IgD-negative memory B cell (primary cell): ENCODE results near the gene TBC1D22A. TPM values are rescaled to one million over a fixed set of nuclear protein-coding genes. Genes with fewer than 3 reads are reported as not detected.

Source experiments
- H3K27ac Mint-ChIP-seq, 3 donors: one replicate each; pipeline ENCODE4 v1.8.0; 2020 to 2022; ENCODE audit warnings: mild to moderate bottlenecking in 3 of 3, mixed read lengths in 3 of 3, moderate library complexity in 1 of 3
- H3K27me3 Mint-ChIP-seq: one replicate; pipeline ENCODE4 v1.8.0; 2021; ENCODE audit warnings: mixed read lengths
- H3K36me3 Mint-ChIP-seq: one replicate; pipeline ENCODE4 v1.8.0; 2020; ENCODE audit warnings: mild to moderate bottlenecking, mixed read lengths
- H3K4me1 Mint-ChIP-seq, 3 donors: one replicate each; pipeline ENCODE4 v1.8.0; 2020 to 2022; ENCODE audit warnings: mixed read lengths in 3 of 3, mild to moderate bottlenecking in 1 of 3
- H3K4me3 Mint-ChIP-seq, 4 donors: one replicate each; pipeline ENCODE4 v1.8.0; 2020 to 2022; ENCODE audit warnings: mild to moderate bottlenecking in 4 of 4, mixed read lengths in 4 of 4, moderate library complexity in 3 of 4
- H3K9me3 Mint-ChIP-seq, 3 donors: one replicate each; pipeline ENCODE4 v1.8.0; 2020 to 2021; ENCODE audit warnings: mixed read lengths in 3 of 3, mild to moderate bottlenecking in 1 of 3
- polyA plus RNA-seq: library from polyadenylated mRNA; unstranded; fragments of 300-500 nt; fragmentation: Illumina TruSeq; gene quantifications from one replicate; pipeline ENCODE4 v1.2.3, GENCODE V29; 2021

Gene TBC1D22A
- polyA plus RNA-seq, 1 donor from 2014 or later = 64.3 TPM

- H3K27ac Mint-ChIP-seq = no peak overlapping the region
- no peaks in the 10 kb centered on the region for H3K36me3 Mint-ChIP-seq
- H3K27me3 Mint-ChIP-seq = peaks cover 5% of the 10 kb centered on the region
- no peak overlapping the region for H3K4me3 Mint-ChIP-seq
- H3K4me1 Mint-ChIP-seq = peaks cover 5 to 6% (median 6%) of the 10 kb centered on the region in 3 donors
- no peaks in the 10 kb centered on the region for H3K9me3 Mint-ChIP-seq
These were observed 17.9 kb upstream of the TBC1D22A start for GRCh38 chr22:46744581-46744980.

DNA sequence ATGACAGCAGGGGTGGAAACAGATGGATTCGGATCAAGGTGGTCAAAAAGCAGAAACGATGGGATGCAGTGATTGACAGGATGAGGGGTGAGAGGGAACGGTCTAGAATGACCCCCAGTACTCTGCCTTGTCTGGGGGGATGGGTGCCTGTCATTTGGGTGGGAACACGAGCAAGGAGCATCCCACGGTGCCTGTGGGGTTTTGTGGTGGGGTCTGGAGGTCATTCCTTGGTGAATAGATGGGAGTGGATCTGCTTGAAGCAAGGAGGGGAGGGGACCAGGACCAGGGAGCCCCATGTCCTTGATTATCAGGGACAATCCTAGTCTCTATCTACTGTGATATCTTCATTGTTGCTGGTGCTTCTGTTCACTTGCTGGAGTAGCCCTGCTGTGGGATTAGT is 16.3 kb upstream of the TBC1D22A start:
- no peak overlapping the region for H3K4me3 Mint-ChIP-seq
- no peak overlapping the region for H3K27ac Mint-ChIP-seq
- no peaks in the 10 kb centered on the region for H3K36me3 Mint-ChIP-seq
- no peaks in the 10 kb centered on the region for H3K9me3 Mint-ChIP-seq
- peaks cover 14% of the 10 kb centered on the region for H3K27me3 Mint-ChIP-seq
- peaks cover 9 to 11% (median 10%) of the 10 kb centered on the region in 3 donors for H3K4me1 Mint-ChIP-seq

DNA sequence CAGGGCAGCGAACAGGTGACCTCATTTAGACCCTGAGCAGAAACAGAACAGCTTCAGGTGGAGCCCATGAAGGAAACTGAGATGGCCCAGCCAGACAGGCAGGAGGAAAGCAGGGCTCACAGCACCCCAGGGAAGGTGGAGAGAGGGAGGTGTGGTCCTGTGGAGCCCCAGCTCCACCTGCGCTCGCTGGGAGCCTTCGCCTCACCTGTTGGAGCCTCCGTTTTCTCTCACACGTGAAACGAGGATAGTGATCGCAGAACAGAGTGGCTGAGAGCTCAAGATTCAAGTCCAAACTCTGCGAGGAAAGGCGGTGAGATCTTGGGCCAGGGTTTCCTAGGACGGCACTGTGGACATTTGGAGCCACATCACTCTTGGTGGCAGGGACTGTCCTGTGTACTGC is 15.8 kb upstream of the TBC1D22A start:
- peaks cover 9 to 10% (median 10%) of the 10 kb centered on the region in 3 donors for H3K4me1 Mint-ChIP-seq
- H3K9me3 Mint-ChIP-seq = no peaks in the 10 kb centered on the region
- no peak overlapping the region for H3K27ac Mint-ChIP-seq
- no peak overlapping the region for H3K4me3 Mint-ChIP-seq
- H3K27me3 Mint-ChIP-seq = peaks cover 14% of the 10 kb centered on the region
- no peaks in the 10 kb centered on the region for H3K36me3 Mint-ChIP-seq

DNA sequence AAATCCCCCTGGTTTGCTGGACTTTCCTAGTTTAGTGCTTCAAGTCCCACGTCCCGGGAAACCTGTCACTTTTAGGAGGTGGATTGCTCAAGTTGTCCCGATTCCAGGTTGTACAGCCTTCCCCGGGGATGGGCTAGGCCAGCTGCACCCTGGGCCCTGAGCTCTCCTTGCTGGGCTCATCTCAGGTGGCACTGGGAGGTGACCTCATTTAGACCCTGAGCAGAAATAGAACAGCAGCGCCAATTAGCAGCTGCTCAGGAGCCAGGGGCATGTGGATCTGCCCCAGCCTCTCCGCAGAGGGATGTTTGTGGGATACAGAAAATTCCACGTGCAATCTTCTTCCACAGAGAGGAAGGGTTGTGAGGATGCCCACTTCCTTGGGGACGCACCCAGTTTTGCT is 14.8 kb upstream of the TBC1D22A start:
- no peak overlapping the region for H3K27ac Mint-ChIP-seq
- H3K9me3 Mint-ChIP-seq = no peaks in the 10 kb centered on the region
- H3K27me3 Mint-ChIP-seq = peaks cover 14% of the 10 kb centered on the region
- peaks cover 9 to 10% (median 10%) of the 10 kb centered on the region in 3 donors for H3K4me1 Mint-ChIP-seq
- H3K36me3 Mint-ChIP-seq = no peaks in the 10 kb centered on the region
- H3K4me3 Mint-ChIP-seq = no peak overlapping the region

DNA sequence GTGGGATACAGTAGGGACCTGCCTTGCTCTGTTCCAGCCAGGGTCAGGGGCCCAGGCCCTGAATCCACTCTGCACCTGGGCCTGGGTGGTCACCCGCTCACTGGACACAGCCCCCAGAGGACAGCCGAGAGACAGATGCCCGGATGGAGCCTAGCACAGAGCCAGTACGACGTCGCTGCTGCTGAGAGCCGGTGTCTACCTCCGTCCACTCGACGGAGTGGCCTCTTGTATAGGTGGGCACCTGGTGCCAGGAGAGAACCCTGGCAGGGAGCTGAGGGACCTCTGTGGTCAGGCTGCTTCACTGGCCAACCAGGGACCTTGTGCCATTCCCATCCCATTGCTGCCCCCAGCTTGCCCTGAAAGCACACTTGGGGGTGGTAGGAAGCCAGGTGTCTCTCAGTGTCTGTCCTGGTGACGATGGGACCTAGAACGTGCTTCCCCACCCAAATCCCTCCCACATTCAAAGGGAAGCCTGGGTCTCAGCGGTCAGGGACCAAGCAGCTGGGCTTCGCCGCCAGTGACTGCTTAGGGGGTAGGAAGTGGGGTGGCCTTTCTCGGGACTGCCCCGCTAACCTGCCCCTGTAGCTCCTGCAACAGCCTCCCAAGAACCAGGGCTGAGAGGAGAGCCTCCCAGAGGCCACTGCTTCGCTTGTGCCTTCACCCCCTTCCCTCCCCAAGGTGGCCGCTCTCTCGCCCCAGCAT is 14.1 kb upstream of the TBC1D22A start:
- H3K36me3 Mint-ChIP-seq = no peaks in the 10 kb centered on the region
- H3K4me1 Mint-ChIP-seq = peaks cover 9 to 10% (median 10%) of the 10 kb centered on the region in 3 donors
- no peaks in the 10 kb centered on the region for H3K9me3 Mint-ChIP-seq
- peak overlapping the region in 2 of 3 donors; percentile 34 to 94 for H3K27ac Mint-ChIP-seq
- H3K27me3 Mint-ChIP-seq = peaks cover 14% of the 10 kb centered on the region
- no peak overlapping the region for H3K4me3 Mint-ChIP-seq

- Mint-ChIP-seq H3K9me3 (no peaks in the 10 kb centered on the region), H3K4me1 (peaks cover 9 to 10% (median 10%) of the 10 kb centered on the region in 3 donors), H3K4me3 (peak overlapping the region in 3 of 4 donors; percentile 27 to 60 (median 59)), H3K27me3 (peaks cover 14% of the 10 kb centered on the region), H3K36me3 (no peaks in the 10 kb centered on the region), H3K27ac (peak overlapping the region; percentile 34 to 94 (median 74))
These were observed 13.4 kb upstream of the TBC1D22A start for GRCh38 chr22:46748908-46749675.

DNA sequence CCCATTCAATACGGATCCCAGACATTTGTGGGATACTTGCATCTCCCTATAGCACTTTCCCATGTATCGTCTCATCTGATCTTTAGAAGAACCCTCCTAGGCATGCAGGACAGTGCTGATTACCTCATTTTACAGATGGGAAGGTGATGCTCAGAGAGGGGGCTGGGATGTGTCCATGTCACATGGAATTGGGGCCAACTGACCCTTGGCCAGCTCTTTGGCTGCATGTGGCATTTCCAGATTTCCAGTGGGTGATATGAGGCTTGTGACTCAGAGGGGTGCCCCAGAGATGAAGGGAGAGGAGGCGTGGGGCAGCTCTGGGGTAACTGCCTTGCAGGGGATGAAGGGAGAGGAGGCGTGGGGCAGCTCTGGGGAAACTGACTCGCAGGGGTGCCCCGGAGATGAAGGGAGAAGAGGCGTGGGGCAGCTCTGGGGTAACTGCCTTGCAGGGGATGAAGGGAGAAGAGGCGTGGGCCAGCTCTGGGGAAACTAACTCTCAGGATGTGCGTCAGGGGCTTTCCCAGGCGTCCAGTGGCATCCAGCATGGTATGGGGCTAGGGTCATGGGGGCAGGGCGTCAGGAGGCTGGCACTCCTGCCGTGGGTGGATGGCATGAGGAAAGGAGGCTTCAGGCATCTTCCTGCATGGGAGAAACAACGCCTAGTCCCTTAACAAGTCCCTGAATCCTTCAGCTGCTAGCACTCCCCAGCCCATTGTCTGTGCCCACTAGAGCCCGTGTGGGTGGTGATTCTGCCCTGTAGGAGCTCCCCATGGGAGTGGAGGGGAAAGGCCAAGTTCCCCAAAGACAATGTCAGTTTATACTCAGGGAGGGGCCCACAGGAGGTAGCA is 12.5 kb upstream of the TBC1D22A start:
- peak overlapping the region in 3 of 4 donors; percentile 27 to 60 (median 59) for H3K4me3 Mint-ChIP-seq
- H3K27me3 Mint-ChIP-seq = peaks cover 14% of the 10 kb centered on the region
- peak overlapping the region in 1 of 3 donors; percentile 94 for H3K27ac Mint-ChIP-seq
- H3K36me3 Mint-ChIP-seq = no peaks in the 10 kb centered on the region
- H3K9me3 Mint-ChIP-seq = no peaks in the 10 kb centered on the region
- H3K4me1 Mint-ChIP-seq = peaks cover 9 to 10% (median 10%) of the 10 kb centered on the region in 3 donors

DNA sequence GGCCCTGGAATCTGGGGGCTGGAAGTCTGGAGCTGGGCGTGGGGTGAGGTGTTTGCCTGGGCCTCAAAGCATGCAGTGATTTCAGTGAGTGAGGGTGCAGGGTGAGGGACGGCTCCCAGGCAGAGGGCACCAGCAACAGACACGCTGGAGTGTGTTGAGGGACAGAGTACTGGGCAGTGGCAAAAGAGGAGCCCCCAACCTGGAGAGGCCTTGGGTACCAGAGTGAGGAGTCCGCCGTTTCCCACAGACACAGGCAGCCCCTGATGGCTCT is 12.0 kb upstream of the TBC1D22A start:
- Mint-ChIP-seq H3K36me3 (no peaks in the 10 kb centered on the region), H3K27ac (no peak overlapping the region), H3K4me3 (peak overlapping the region in 1 of 4 donors; percentile 63), H3K27me3 (peaks cover 14% of the 10 kb centered on the region), H3K9me3 (no peaks in the 10 kb centered on the region), H3K4me1 (peaks cover 9 to 10% (median 10%) of the 10 kb centered on the region in 3 donors)

DNA sequence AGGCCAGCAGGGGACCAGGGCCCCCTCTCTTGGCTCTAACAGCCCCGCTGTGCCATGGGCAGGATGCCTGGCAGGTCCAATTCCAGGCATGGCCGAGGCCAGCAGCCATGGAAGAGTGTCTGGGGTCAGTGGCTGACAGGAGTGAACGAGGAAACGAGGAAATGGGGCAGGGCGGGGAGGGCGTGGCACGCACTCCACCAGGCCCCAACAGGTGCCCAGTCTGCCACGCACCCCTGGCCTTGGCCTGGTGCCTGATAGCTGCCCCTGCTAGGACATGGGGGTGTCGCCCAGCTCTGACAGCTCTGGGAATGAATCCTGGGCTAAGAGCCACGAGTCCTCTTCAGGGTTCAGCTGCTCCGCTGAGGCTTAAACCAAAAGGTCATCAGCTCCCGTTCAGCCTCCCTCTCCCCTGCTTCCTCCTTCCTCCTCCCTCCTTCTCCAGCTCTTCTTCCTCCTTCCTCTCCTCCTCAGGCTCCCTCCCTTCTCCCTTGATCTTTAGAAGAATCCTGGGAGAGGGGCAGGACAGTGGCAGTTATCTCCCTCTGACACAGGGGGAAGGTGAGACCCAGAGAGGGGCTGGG is 11.5 kb upstream of the TBC1D22A start:
- Mint-ChIP-seq H3K4me1 (peaks cover 9 to 10% (median 10%) of the 10 kb centered on the region in 3 donors), H3K4me3 (peak overlapping the region in 1 of 4 donors; percentile 51), H3K9me3 (no peaks in the 10 kb centered on the region), H3K36me3 (no peaks in the 10 kb centered on the region), H3K27ac (peak overlapping the region in 1 of 3 donors; percentile 67), H3K27me3 (peaks cover 14% of the 10 kb centered on the region)

GRCh38 chr22:46752286-46752987 is 10.0 kb upstream of the TBC1D22A start:
- no peaks in the 10 kb centered on the region for H3K36me3 Mint-ChIP-seq

GRCh38 chr22:46752988-46753310 is 9.5 kb upstream of the TBC1D22A start:
- H3K27me3 Mint-ChIP-seq = peaks cover 14% of the 10 kb centered on the region
- H3K9me3 Mint-ChIP-seq = peaks cover 0 to 4% (median 1%) of the 10 kb centered on the region in 3 donors
- no peak overlapping the region for H3K27ac Mint-ChIP-seq
- peaks cover 10 to 14% (median 13%) of the 10 kb centered on the region in 3 donors for H3K4me1 Mint-ChIP-seq
- H3K4me3 Mint-ChIP-seq = no peak overlapping the region
- H3K36me3 Mint-ChIP-seq = no peaks in the 10 kb centered on the region

More at GRCh38 chr22:46752286-46752987, 10.0 kb upstream of the TBC1D22A start:
- peaks cover 0 to 4% (median 1%) of the 10 kb centered on the region in 3 donors for H3K9me3 Mint-ChIP-seq
- peaks cover 10 to 14% (median 13%) of the 10 kb centered on the region in 3 donors for H3K4me1 Mint-ChIP-seq
- H3K27me3 Mint-ChIP-seq = peaks cover 14% of the 10 kb centered on the region
- H3K4me3 Mint-ChIP-seq = no peak overlapping the region
- H3K27ac Mint-ChIP-seq = no peak overlapping the region

DNA sequence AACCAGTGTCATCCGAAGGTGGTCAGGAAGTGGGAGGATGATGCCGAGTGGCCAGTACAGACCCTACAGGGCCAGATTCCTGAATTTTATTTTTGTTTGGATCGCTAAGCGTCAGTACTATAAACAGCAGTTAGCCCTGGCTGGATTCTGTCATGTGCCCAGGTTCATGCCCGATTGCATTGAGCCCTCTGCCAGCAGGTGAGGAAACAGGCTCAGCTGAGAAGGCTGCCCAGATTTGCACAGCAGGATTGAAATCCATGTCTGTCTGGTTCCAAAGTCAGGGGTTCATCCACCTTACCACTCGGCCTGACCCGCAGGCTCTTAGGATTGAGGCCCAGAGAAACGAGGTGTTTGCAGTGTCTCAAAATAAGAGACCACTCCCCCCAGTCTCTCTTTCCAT is 9.1 kb upstream of the TBC1D22A start:
- H3K36me3 Mint-ChIP-seq = no peaks in the 10 kb centered on the region
- no peak overlapping the region for H3K27ac Mint-ChIP-seq
- H3K4me3 Mint-ChIP-seq = no peak overlapping the region
- H3K27me3 Mint-ChIP-seq = peaks cover 14% of the 10 kb centered on the region
- H3K4me1 Mint-ChIP-seq = peaks cover 10 to 14% (median 13%) of the 10 kb centered on the region in 3 donors
- peaks cover 0 to 4% (median 1%) of the 10 kb centered on the region in 3 donors for H3K9me3 Mint-ChIP-seq

GRCh38 chr22:46753761-46754109 is 8.7 kb upstream of the TBC1D22A start:
- no peak overlapping the region for H3K27ac Mint-ChIP-seq
- peaks cover 14% of the 10 kb centered on the region for H3K27me3 Mint-ChIP-seq
- H3K4me1 Mint-ChIP-seq = peaks cover 14 to 17% (median 17%) of the 10 kb centered on the region in 3 donors
- H3K36me3 Mint-ChIP-seq = no peaks in the 10 kb centered on the region
- peaks cover 0 to 4% (median 1%) of the 10 kb centered on the region in 3 donors for H3K9me3 Mint-ChIP-seq
- H3K4me3 Mint-ChIP-seq = no peak overlapping the region

- Mint-ChIP-seq H3K27me3 (peaks cover 9% of the 10 kb centered on the region), H3K4me3 (peak overlapping the region in 1 of 4 donors; percentile 22), H3K27ac (no peak overlapping the region), H3K36me3 (no peaks in the 10 kb centered on the region), H3K4me1 (peaks cover 16 to 18% (median 18%) of the 10 kb centered on the region in 3 donors), H3K9me3 (peaks cover 0 to 4% (median 1%) of the 10 kb centered on the region in 3 donors)
These were observed 8.2 kb upstream of the TBC1D22A start for GRCh38 chr22:46754110-46754799.
